ENCODE data around the gene FIGNL2.
"Not testable (repeated sequence)": the region's sequence is repeated elsewhere in the genome, so short reads cannot be mapped to it uniquely, and the experiment has no call there.

FIGNL2 gene

DNA sequence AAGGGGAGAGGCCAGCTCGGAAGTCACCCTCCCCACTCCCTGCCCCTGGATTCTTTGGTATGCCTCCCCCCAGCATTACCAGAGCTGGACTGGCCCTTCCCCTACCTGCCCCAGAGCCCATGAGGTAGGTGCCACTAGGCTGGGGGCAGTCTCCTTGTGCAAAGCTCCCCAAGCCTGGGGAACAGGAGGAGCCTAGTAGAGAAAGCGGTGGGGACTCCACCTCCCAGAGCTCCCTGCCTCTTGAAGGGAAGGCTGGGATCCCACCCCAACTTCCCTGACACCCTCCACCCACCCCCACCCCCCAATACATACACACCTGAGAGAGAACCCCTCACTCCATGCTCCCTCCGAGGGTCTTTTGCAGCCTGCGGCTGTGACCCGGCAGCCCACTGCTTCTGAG lies 30.4 kb downstream of the FIGNL2 start:
- DNase-seq = no peak

DNA sequence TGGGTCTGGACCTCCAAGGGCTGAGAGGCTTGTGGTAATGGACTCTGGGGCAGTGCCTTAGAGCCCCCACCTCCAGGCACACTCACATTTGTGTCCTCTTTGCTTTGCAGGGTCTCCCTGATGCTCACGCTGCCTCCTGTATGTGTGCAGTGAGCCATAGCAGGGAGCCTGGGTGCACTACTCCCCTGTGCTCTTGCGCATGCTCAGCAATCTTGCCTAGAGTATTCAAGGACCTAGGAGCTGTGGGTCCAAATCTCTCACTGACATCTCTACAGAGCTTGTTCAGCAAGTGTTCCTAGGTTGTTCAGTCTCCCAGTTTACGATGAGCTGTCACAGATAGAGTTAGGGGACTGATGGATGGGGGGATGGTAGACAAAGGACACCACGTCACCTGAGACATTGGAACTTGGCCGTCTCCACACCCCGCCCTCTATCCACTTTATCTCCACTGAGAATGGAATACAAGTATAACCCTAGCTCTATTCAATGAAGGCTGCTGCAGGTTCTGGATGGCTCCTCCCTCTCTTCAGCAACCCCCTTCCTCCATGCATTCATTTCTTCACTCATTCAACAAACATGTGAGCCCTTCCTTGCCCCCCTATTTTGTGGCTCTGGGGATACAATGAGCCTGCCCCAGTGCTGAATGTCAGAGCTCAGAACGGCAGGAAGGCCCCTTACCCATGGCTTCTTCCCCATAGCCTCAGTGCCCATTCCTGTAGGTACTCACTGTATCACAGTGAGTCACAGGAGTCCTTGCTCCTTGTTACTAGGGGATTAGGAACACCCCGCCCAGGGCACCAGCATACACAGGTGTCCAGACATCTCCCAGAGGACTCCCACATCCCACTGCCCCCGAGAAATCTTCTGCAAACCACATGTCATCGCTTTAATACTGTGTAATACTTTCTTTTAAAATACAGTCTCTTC lies 31.2 kb downstream of the FIGNL2 start:
- DNase-seq = no peak

- DNase-seq = no peak
These were observed 32.9 kb downstream of the FIGNL2 start for GRCh38 chr12:51815571-51815970.

GRCh38 chr12:51814311-51815088 lies 34.0 kb downstream of the FIGNL2 start:
- DNase-seq = peak in 43 of 51 donors; percentile 8 to 78 (median 47)

- DNase-seq = peak in 2 of 51 donors; percentile 45 to 65
These were observed 34.6 kb downstream of the FIGNL2 start for GRCh38 chr12:51813931-51814310.

DNA sequence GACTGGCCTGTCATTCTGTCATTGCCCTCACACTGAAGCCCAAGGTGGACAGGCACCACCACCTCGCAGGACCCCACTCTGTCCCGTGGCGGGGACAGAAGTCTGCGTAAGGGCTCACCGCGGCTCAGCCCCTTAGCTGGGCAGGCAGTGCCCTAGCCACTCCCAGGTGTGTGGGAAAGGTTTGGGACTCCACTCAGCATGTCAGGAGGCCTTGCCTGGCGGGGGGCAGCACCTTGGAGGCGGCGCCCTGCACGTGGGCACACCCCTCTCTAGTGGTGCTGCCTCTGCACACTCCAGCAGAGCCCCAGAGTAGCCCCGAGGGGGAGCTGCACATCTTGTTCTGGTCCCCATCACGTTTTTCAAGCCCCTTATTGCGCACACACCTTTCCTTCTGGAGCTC lies 35.6 kb downstream of the FIGNL2 start:
- no peak for DNase-seq

- no peak for DNase-seq
These were observed 37.0 kb downstream of the FIGNL2 start for GRCh38 chr12:51811203-51812202.

DNA sequence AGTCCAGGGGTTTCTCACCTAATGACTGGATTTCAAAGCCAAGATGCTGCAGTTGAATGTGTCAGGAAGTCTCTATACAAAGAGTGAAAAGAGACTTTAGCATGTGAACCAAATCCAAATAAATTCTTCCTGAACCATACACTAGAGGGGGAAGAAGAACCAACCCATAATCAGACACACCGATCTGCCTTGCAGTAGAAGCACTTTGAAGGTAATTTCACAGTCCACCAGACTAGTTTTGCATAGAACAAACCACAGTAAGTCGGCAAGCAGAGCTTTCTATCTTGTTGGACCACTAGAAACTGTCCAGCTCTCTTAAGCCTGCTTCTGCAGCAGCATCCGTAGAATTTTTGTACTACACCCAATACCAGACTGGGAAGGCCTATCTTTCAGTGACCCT lies 39.3 kb downstream of the FIGNL2 start:
- no peak for DNase-seq

GRCh38 chr12:51806896-51807295 lies 41.6 kb downstream of the FIGNL2 start:
- no peak for DNase-seq

DNA sequence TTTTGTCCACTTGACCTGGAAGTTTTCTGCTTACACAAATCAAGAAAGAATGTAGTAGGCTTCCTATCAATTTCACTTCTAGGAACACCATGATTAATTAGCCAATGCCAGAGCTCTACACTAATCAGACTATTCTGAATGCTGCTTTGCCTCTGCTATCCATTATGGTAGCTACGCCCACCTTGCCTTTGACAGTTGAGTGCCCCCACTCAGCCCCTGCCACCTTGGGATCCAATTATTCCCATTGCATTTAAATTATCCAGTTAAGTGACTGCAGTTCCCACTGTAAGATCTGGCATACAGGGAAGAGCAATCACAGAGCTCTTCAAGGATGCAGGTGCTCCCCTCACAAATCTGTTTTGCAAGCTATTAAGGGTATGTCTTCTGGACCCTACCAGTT lies 47.5 kb downstream of the FIGNL2 start:
- DNase-seq = no peak

GRCh38 chr12:51798501-51798900 lies 50.0 kb downstream of the FIGNL2 start:
- DNase-seq = no peak

DNA sequence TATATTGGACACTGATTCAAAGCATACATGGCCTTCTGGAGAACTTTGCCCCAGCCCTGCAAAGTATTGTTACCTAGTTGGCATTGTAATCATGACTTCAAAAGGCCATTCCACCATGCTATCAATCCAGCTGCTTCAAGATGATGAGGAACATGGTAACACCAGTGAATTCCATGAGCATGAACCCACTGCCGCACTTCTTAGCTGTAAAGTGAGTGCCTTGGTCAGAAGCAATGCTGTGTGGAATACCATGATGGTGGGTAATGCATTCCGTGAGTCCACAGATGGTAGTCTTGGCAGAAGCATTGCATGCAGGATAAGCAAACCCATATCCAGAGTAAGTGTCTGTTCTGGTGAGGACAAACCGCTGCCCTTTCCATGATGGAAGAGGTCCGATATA lies 50.5 kb downstream of the FIGNL2 start:
- DNase-seq = not testable (repeated sequence)

DNA sequence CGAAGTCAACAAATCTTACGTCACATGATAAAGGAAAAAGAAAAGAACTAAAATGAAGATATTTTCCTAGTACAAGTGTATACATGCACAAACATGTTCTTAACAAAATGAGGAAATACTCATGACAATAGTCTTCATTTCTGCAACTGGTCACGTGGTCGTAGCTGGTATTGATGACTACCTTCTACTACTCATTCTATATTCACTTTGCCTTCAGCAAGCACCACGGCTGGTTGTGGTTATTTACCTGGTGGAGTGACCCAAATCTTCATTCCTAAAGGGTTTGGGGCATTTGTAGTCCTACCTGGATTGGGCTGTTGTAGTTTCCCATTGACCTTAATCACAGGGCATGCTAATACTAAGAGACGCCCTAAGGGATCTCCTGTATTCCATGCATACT lies 51.2 kb downstream of the FIGNL2 start:
- no peak for DNase-seq

DNA sequence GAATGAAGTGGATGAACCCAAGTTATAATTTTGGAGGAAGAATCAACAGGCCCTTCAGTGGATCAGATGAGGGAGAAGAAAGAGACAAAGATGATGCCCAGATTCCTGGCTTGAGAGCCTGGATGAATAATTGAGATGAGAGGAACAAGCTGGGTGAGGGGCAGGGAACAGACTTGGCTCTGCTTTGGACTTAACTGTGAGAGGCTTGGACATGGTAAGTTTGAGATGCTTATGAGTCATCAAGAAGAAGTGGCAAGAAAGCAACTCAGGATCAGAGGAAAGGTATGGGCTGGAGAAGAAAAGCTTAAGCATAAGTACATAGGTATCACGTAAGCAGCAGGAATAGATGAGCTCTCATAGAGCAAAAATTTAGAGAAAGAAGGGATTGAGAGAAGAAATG lies 55.3 kb downstream of the FIGNL2 start:
- DNase-seq = no peak

DNA sequence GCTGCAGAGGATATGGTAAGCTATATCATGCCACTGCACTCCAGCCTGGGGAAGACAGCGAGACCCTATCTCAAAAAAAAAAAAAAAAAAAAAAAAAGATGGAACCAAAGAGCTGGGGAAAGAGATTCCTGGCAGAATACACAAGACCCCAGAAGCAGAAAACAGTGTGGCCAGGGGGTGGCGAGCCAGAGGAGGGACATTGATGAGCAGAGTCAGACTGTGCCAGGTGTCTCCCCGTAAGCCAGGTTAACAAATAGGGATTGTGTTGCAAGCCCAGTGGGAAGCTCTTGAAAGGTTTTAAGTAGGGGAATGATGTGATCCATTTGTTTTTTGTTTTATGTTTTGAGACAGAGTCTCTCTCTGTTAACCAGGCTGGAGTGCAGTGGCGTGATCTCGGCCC lies 56.1 kb downstream of the FIGNL2 start:
- no peak for DNase-seq

GRCh38 chr12:51788876-51789275 lies 59.6 kb downstream of the FIGNL2 start:
- DNase-seq = no peak

DNA sequence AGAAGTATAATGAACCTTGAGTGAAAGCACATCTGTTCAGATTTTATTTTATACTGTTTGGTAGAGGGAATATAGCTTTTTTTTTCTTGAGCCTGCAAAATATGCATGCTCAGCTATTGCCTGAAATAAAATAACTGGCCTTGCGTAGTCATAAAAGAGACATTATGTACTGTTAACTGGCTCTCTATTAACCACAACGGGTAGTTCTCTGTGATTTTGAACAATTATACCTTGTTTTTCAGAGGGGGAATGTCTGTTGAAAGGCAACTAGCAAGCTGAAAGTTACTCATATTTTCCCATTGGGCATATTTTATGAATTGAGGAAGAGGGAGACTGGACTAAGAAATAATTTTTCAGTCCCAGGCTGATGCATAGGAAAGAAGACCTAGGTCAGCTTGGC lies 62.6 kb downstream of the FIGNL2 start:
- no peak for DNase-seq

GRCh38 chr12:51784688-51785087 lies 63.8 kb downstream of the FIGNL2 start:
- no peak for DNase-seq

DNA sequence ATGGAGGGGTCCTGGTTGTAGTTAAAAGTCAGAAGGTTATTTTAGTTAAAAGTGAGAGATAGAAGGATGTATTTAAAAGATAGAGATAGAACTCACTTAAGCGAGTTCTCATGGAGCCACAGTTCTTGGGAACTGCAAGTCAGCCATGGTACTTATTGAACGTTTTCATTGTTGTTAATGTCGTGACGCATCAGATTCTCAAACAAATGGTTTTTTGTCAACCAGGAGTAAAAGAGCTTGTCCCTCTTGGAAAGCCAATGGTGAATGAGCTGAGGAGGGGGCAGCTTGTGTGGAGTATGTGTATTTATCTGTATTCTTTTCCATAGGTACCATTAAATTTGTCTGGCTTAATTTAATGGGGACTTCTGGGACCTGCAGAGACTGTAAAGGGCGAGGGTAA lies 68.6 kb downstream of the FIGNL2 start:
- DNase-seq = peak in 1 of 51 donors; percentile 29

GRCh38 chr12:51777973-51778372 lies 70.5 kb downstream of the FIGNL2 start:
- DNase-seq = no peak

DNA sequence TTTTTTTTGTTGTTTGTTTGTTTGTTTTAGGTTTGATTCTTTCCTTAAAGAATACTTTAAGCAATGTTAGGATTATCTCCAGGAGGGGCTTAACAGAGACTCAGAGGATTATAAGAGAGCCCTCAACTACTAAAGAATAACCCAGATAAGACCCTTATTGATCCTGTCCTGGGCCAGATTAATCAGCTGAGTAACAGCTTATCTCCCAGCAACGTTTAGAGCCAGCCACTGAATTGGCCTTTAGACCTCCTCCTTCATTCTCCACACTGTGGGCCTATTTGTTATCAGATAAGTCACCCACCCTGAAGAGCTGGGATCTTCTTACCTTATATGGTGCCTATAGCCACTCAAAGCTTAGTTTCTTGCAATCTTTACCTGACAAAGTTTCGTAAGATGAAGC lies 71.1 kb downstream of the FIGNL2 start:
- DNase-seq = no peak
